Testis (tissue), 2 donors: ENCODE data around the gene UBE2G1.

ENCODE experiments used
- CTCF ChIP-seq, 3 experiments: fragments of 450-650 bp in 2 of 3; fragments of 200-600 bp in 1 of 3; sonication (generic) in 1 of 3; IDR thresholded peaks; one replicate each; pipeline ENCODE4 v1.5.1; 2016 to 2019; ENCODE audit warnings: antibody characterized with exemption in 3 of 3, mild to moderate bottlenecking in 2 of 3, moderate library complexity in 1 of 3
- POLR2A ChIP-seq: fragments of 450-650 bp; IDR thresholded peaks from one replicate; pipeline ENCODE4 v1.6.1; 2017; ENCODE audit warnings: antibody characterized with exemption, mild to moderate bottlenecking, moderate library complexity

- TF ChIP-seq POLR2A (no peak), CTCF (IDR thresholded peaks at IDR 0.05) (no peak)
Measured at GRCh38 chr17:4375039-4375748, 8.7 kb upstream of the UBE2G1 start.
